Endothelial cell of umbilical vein (primary cell): ENCODE measurements around the gene RFX7. TPM values are rescaled to one million over a fixed set of nuclear protein-coding genes. Genes with fewer than 3 reads are reported as not detected.

Experiments
- BruUV-seq: library from RNA; stranded (reverse); fragments of 400-500 nt; replicated peaks from 2 replicates; lab custom pipeline; 2021; lab: Mats Ljungman, UMichigan
- CTCF ChIA-PET: fragments of 300-600, 350-600 bp; sonication (Branson Sonifier 250); formaldehyde crosslinking; loops from one replicate; lab custom pipeline; 2021; ENCODE audit warnings: antibody characterized with exemption, inconsistent platforms; lab: Charles Lee
- POLR2A ChIA-PET: fragments of 300-600, 350-600 bp; sonication (Branson Sonifier 250); formaldehyde crosslinking; loops from one replicate; lab custom pipeline; 2021; ENCODE audit warnings: antibody characterized with exemption, inconsistent platforms; lab: Charles Lee
- DNase-seq: peaks from one replicate; pipeline ENCODE4 v3.0.0-alpha.2; 2011; ENCODE audit warnings: low read depth, low spot score
- FAIRE-seq: peaks from 2 replicates; lab custom pipeline; 2011; peaks lifted over from hg19 to GRCh38; lab: Jason Lieb, UNC
- H2AFZ ChIP-seq: 2 replicates; pipeline ENCODE4 v1.6.0; 2012; ENCODE audit warnings: low read depth, low read length, control low read depth, inconsistent platforms
- H3K27ac ChIP-seq: 2 replicates; pipeline ENCODE4 v1.5.1; 2011; ENCODE audit warnings: low read depth, mild to moderate bottlenecking, control low read depth, low read length, moderate library complexity; ENCODE audit not compliant: insufficient read depth
- H3K27me3 ChIP-seq, 2 experiments: 2 replicates each; pipeline versions ENCODE4 v1.6.0 to v1.6.1; 2011; ENCODE audit warnings: low read length in 2 of 2, mixed read lengths in 1 of 2; ENCODE audit not compliant: control insufficient read depth in 2 of 2, insufficient read depth in 2 of 2
- H3K36me3 ChIP-seq, 2 experiments: 2 replicates in 1 of 2; 3 replicates in 1 of 2; pipeline ENCODE4 v1.5.1; 2011; ENCODE audit warnings: low read length in 2 of 2, mild to moderate bottlenecking in 1 of 2, moderate library complexity in 1 of 2; ENCODE audit not compliant: control insufficient read depth in 2 of 2, insufficient read depth in 2 of 2; ENCODE audit errors: extremely low read depth in 1 of 2
- H3K4me1 ChIP-seq: 3 replicates; pipeline ENCODE4 v1.5.1; 2011; ENCODE audit warnings: mild to moderate bottlenecking, low read length; ENCODE audit not compliant: control insufficient read depth, insufficient read depth; ENCODE audit errors: extremely low read depth
- H3K4me2 ChIP-seq: 2 replicates; pipeline ENCODE4 v1.6.1; 2011; ENCODE audit warnings: low read length, control low read depth, mixed read lengths; ENCODE audit not compliant: insufficient read depth
- H3K4me3 ChIP-seq, 3 experiments: fragments of 200-600 bp in 1 of 3; sonication (generic), shearing (Covaris generic) in 1 of 3; replicated peaks in 1 of 3; 2 replicates each; pipeline ENCODE4 v1.5.1; 2011 to 2016; ENCODE audit warnings: control low read depth in 3 of 3, low read length in 3 of 3, mild to moderate bottlenecking in 2 of 3, inconsistent platforms in 1 of 3, low read depth in 1 of 3, moderate library complexity in 1 of 3; ENCODE audit not compliant: insufficient read depth in 1 of 3
- H3K79me2 ChIP-seq: 2 replicates; pipeline ENCODE4 v1.6.0; 2012; ENCODE audit warnings: low read length, inconsistent platforms; ENCODE audit not compliant: control insufficient read depth, insufficient read depth
- H3K9ac ChIP-seq: replicated peaks from 2 replicates; pipeline ENCODE3; 2011; ENCODE audit warnings: low read length, control low read depth; ENCODE audit not compliant: insufficient read depth; ENCODE audit errors: extremely low read depth
- H3K9me1 ChIP-seq: replicated peaks from 3 replicates; pipeline ENCODE4 v1.6.0; 2011; ENCODE audit warnings: mild to moderate bottlenecking, low read length; ENCODE audit not compliant: control insufficient read depth, insufficient read depth; ENCODE audit errors: extremely low read depth
- H3K9me3 ChIP-seq: replicated peaks from 2 replicates; pipeline ENCODE4 v1.5.1; 2012; ENCODE audit warnings: low read length, inconsistent platforms; ENCODE audit not compliant: control insufficient read depth, insufficient read depth
- H4K20me1 ChIP-seq: replicated peaks from 2 replicates; pipeline ENCODE3; 2011; ENCODE audit warnings: mild to moderate bottlenecking, low read length; ENCODE audit not compliant: control insufficient read depth, insufficient read depth; ENCODE audit errors: extremely low read depth
- EZH2 ChIP-seq: IDR thresholded peaks from 2 replicates; pipeline ENCODE4 v1.6.1; 2012; ENCODE audit warnings: borderline replicate concordance, low read depth, mild to moderate bottlenecking, moderate library complexity, low read length, inconsistent platforms; ENCODE audit not compliant: severe bottlenecking
- FOS ChIP-seq: IDR thresholded peaks from 2 replicates; pipeline ENCODE4 v1.6.1; 2011; ENCODE audit warnings: mild to moderate bottlenecking, low read length, moderate library complexity, borderline replicate concordance; ENCODE audit not compliant: insufficient read depth
- GATA2 ChIP-seq: IDR thresholded peaks from 2 replicates; pipeline ENCODE4 v1.7.0; 2011; ENCODE audit warnings: low read depth, mild to moderate bottlenecking, moderate library complexity, mixed read lengths, low read length; ENCODE audit not compliant: insufficient read length, insufficient read depth
- JUN ChIP-seq: IDR thresholded peaks from 2 replicates; pipeline ENCODE4 v1.6.1; 2011; ENCODE audit warnings: borderline replicate concordance, low read depth; ENCODE audit not compliant: insufficient read length, insufficient read depth
- MAX ChIP-seq: IDR thresholded peaks from 2 replicates; pipeline ENCODE4 v1.6.1; 2011; ENCODE audit not compliant: insufficient read depth, insufficient read length
- MYC ChIP-seq: IDR thresholded peaks from one replicate; pipeline ENCODE4 v1.6.1; 2011; ENCODE audit warnings: mild to moderate bottlenecking, low read depth, low read length
- POLR2A ChIP-seq: IDR thresholded peaks from 2 replicates; pipeline ENCODE4 v1.6.1; 2012; ENCODE audit warnings: low read depth, mild to moderate bottlenecking, control low read depth, low read length
- POLR2AphosphoS5 ChIP-seq: IDR thresholded peaks from 2 replicates; pipeline ENCODE4 v1.6.1; 2012; ENCODE audit warnings: low read depth, mild to moderate bottlenecking, control low read depth, low read length, moderate library complexity; ENCODE audit not compliant: insufficient read depth
- dilution Hi-C: fragments of 300-500 bp; cut with MboI; formaldehyde crosslinking; loops from one replicate; pipeline ENCODE4 v1.15.0; 2019; ENCODE audit warnings: low sequenced_read_pairs; ENCODE audit not compliant: extremely low pct_ligation_motif_present
- intact Hi-C: fragments of 100-400 bp; cut with micrococcal nuclease; formaldehyde crosslinking; loops from one replicate; pipeline ENCODE4 v1.10.0; 2022
- polyA plus RNA-seq, 4 experiments: library from polyadenylated mRNA; depleted of rRNA in 3 of 4; stranded (reverse) in 3 of 4; unstranded in 1 of 4; fragments of >200 nt; gene quantifications; 2 replicates each; pipeline versions ENCODE4 v1.2.1 to v1.2.3, GENCODE V29; 2011 to 2012; ENCODE audit warnings: missing spikeins in 1 of 4
- total RNA-seq: library from RNA; stranded (reverse); gene quantifications from 2 replicates; pipeline ENCODE4 v1.2.3, GENCODE V29; 2021
- TF ChIP-seq, protein P1 (sequence below), 2 donors: IDR thresholded peaks; 1 replicate in 1 of 2; 2 replicates in 1 of 2; pipeline ENCODE4 v1.5.1; 2011; ENCODE audit warnings: low read length in 2 of 2, mild to moderate bottlenecking in 2 of 2, moderate library complexity in 2 of 2, control low read depth in 1 of 2, inconsistent platforms in 1 of 2, low read depth in 1 of 2; ENCODE audit not compliant: insufficient read depth in 1 of 2; ENCODE audit errors: extremely low read depth in 1 of 2

RFX7 gene
- total and polyA plus RNA-seq, 2 donors (not counting 3 experiments of a cell fraction or from before 2014, with no cell fraction given), result 6.3 to 23.0 TPM

GRCh38 chr15:56128081-56128480 lies 115.6 kb downstream of the RFX7 start:
- ChIA-PET CTCF (no interaction called here), POLR2A (no interaction called here)
- Histone ChIP-seq H3K4me2 (no peak overlapping the region), H4K20me1 (peaks cover 4% of the 10 kb centered on the region), H3K9ac (no peak overlapping the region), H3K79me2 (no peaks in the 10 kb centered on the region), H3K27ac (no peak overlapping the region), H3K4me3 (no peak overlapping the region), H3K27me3 (no peaks in the 10 kb centered on the region), H3K9me3 (no peaks in the 10 kb centered on the region), H3K9me1 (no peaks in the 10 kb centered on the region), H2AFZ (no peak overlapping the region), H3K36me3 (peaks cover 0 to 4% of the 10 kb centered on the region in 2 experiments), H3K4me1 (no peaks in the 10 kb centered on the region)
- DNase-seq (no peak), FAIRE-seq (no peak)
- intact Hi-C loops, result no loop called here
- no peak for TF ChIP-seq MAX
- TF ChIP-seq, protein P1, sequence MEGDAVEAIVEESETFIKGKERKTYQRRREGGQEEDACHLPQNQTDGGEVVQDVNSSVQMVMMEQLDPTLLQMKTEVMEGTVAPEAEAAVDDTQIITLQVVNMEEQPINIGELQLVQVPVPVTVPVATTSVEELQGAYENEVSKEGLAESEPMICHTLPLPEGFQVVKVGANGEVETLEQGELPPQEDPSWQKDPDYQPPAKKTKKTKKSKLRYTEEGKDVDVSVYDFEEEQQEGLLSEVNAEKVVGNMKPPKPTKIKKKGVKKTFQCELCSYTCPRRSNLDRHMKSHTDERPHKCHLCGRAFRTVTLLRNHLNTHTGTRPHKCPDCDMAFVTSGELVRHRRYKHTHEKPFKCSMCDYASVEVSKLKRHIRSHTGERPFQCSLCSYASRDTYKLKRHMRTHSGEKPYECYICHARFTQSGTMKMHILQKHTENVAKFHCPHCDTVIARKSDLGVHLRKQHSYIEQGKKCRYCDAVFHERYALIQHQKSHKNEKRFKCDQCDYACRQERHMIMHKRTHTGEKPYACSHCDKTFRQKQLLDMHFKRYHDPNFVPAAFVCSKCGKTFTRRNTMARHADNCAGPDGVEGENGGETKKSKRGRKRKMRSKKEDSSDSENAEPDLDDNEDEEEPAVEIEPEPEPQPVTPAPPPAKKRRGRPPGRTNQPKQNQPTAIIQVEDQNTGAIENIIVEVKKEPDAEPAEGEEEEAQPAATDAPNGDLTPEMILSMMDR (IDR thresholded peaks at IDR 0.05; ENCODE audit: extremely low read depth in 1 of 2, insufficient read depth in 1 of 2, low read depth in 1 of 2, low read length in 2 of 2), result no peak
- no peak for TF ChIP-seq EZH2
- no peak for TF ChIP-seq JUN
- TF ChIP-seq MYC, result no peak
- TF ChIP-seq POLR2A, result no peak
- no peak for TF ChIP-seq GATA2
- no peak for TF ChIP-seq FOS
- no peak for TF ChIP-seq POLR2AphosphoS5
- dilution Hi-C loops, result no loop called here
- BruUV-seq, result no TSS peak
